ENCODE data around the gene HAUS7.

- TF ChIP-seq PATZ1 (CRISPR knock-in tag; IDR thresholded peaks at IDR 0.05; ENCODE audit: borderline replicate concordance): no peak
- no peak for TF ChIP-seq CSRNP3 (CRISPR knock-in tag; IDR thresholded peaks at IDR 0.05)
- TF ChIP-seq POU6F1 (CRISPR knock-in tag; IDR thresholded peaks at IDR 0.05; ENCODE audit: borderline replicate concordance, low read depth): no peak
- TF ChIP-seq ISL1 (CRISPR knock-in tag; IDR thresholded peaks at IDR 0.05): no peak
- TF ChIP-seq ZC3H10 (CRISPR knock-in tag; IDR thresholded peaks at IDR 0.05): no peak
- no peak for TF ChIP-seq ESRRG (CRISPR knock-in tag; IDR thresholded peaks at IDR 0.05)
- no peak for TF ChIP-seq ZNF565 (CRISPR knock-in tag; conservative IDR thresholded peaks at IDR 0.05; ENCODE audit: low read depth)
- no peak for TF ChIP-seq ARNTL (CRISPR knock-in tag; IDR thresholded peaks at IDR 0.05; ENCODE audit: borderline replicate concordance, low read depth)
- TF ChIP-seq ZFP3 (CRISPR knock-in tag; IDR thresholded peaks at IDR 0.05): no peak
- TF ChIP-seq TOX (CRISPR knock-in tag; IDR thresholded peaks at IDR 0.05; ENCODE audit: borderline replicate concordance): no peak
These were observed 53.5 kb downstream of the HAUS7 start for GRCh38 chrX:153416781-153417450.
